ENCODE results near the gene TBXA2R.

The TBXA2R gene

DNA sequence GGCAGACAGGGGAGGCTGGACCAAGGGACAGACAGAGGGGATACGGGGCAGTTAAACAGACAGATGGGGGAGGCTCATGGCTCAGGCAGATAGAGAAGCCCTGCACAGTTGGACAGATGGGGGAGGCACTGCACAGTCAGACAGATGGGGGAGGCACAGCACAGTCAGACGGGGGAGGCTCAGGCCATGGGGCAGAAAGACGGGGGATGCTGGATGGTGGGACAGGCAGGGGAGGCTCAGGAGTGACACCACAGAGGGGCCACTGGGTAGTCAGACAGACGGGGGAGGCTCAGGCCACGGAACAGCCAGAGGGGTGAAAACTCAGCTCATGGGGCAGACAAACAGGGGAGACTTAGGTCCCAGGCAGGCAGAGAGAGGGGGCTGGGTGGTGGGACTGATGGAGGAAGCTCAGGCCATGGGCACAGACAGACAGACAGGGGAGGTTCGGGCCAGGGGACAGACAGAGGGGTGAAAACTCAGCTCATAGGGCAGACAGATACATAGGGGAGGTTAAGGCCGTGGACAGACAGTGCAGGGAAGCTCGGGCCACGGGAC is 50.2 kb downstream of the TBXA2R start:
- peak overlapping the region; percentile 74 for H3K4me3 ChIP-seq (ENCODE audit: low read depth, low read length)
- DNase-seq (ENCODE audit: low read depth): no peak
- no peak for TF ChIP-seq MYC (IDR thresholded peaks at IDR 0.05; ENCODE audit: low read depth, low read length)
- TF ChIP-seq, protein P1, sequence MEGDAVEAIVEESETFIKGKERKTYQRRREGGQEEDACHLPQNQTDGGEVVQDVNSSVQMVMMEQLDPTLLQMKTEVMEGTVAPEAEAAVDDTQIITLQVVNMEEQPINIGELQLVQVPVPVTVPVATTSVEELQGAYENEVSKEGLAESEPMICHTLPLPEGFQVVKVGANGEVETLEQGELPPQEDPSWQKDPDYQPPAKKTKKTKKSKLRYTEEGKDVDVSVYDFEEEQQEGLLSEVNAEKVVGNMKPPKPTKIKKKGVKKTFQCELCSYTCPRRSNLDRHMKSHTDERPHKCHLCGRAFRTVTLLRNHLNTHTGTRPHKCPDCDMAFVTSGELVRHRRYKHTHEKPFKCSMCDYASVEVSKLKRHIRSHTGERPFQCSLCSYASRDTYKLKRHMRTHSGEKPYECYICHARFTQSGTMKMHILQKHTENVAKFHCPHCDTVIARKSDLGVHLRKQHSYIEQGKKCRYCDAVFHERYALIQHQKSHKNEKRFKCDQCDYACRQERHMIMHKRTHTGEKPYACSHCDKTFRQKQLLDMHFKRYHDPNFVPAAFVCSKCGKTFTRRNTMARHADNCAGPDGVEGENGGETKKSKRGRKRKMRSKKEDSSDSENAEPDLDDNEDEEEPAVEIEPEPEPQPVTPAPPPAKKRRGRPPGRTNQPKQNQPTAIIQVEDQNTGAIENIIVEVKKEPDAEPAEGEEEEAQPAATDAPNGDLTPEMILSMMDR (IDR thresholded peaks at IDR 0.05; ENCODE audit: low read depth, low read length): no peak

DNA sequence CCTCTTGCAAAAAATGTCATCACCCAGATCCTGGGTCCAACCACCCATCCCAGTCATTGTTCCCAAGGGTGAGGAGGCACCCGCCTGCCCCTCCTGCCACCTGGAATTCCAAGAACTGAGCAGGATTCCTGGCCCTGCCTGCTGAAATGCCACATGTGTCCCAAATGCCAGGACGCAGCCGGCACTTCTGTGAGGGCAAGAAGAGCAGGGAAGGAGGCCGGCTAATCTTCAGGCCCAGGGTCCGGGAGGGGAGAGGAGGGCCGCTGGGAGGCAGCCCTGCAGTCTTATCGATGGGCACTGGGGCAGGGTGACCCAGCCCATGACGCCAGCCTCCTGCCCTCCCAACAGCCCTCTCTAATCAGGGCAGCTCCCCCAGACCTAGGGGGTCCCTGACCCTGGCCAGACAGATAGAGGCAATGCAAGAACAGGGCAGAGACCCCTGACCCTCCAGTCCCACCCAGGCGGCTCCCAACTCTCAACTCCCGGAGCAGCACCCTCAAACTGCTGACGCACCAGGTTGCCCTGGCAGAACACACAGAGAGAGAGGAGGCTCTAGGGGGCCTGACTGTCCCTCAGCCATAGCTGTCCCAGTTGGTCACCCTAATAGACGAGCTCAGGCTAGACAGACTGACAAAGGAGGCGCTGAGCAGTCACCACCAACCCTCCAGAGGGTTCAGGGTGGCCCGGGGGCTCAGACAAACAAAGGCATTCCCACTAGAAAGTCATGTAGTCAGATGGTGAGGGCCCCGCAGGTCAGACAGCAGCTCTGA is 50.8 kb downstream of the TBXA2R start:
- TF ChIP-seq, protein P2, sequence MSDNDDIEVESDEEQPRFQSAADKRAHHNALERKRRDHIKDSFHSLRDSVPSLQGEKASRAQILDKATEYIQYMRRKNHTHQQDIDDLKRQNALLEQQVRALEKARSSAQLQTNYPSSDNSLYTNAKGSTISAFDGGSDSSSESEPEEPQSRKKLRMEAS (IDR thresholded peaks at IDR 0.05; ENCODE audit: low read depth, low read length): no peak
- TF ChIP-seq POLR2A (IDR thresholded peaks at IDR 0.05; ENCODE audit: extremely low read depth, insufficient read length) (no peak), MYC (IDR thresholded peaks at IDR 0.05; ENCODE audit: low read depth, low read length) (no peak)
- TF ChIP-seq, protein P1 (IDR thresholded peaks at IDR 0.05; ENCODE audit: low read depth, low read length): no peak
- peak overlapping the region; percentile 74 for H3K4me3 ChIP-seq (ENCODE audit: low read depth, low read length)
- no peak for DNase-seq (ENCODE audit: low read depth)

DNA sequence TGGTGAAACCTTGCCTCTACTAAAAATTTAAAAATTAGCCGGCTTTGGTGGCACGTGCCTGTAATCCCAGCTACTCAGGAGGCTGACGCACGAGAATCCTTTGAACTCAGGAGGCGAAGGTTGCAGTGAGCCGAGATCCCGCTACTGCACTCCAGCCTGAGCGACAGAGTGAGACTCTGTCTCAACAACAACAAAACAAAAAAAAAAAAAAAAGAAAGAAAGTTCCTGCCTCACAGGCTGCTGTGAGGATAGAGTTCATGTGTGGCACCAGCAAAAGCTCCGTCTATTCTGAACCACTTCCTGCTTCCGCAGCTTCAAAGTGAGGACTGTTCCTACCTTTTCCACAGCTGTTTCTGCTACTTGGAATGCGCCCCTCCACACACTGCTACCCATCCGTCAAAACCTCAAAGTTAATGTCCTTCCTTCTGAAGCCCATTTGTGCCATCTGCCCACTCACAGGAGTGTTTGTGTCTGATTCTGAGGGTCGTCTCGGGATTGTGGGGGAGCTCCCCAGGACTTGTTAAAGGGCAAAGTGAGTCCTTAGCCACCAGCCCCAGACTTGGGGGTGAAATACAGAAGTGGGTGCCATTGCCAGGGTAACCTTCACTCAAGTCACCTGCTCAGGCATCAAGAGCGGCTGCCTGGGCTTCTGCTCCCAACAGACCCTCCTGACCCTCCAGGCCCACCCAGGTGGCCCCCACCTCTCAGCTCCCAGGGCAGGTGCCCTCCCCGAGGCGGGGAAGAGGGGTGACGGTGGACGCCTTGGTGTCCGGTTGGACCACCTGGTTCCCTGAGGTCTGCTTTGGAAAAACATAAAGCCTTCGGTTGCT is 52.2 kb downstream of the TBXA2R start:
- no peak for DNase-seq (ENCODE audit: low read depth)
- H3K4me3 ChIP-seq (ENCODE audit: low read depth, low read length): no peak overlapping the region
- no peak for TF ChIP-seq MYC (IDR thresholded peaks at IDR 0.05; ENCODE audit: low read depth, low read length)
- no peak for TF ChIP-seq POLR2A (IDR thresholded peaks at IDR 0.05; ENCODE audit: extremely low read depth, insufficient read length)
- TF ChIP-seq, protein P2 (IDR thresholded peaks at IDR 0.05; ENCODE audit: low read depth, low read length): no peak
- TF ChIP-seq, protein P1 (IDR thresholded peaks at IDR 0.05; ENCODE audit: low read depth, low read length): no peak

DNA sequence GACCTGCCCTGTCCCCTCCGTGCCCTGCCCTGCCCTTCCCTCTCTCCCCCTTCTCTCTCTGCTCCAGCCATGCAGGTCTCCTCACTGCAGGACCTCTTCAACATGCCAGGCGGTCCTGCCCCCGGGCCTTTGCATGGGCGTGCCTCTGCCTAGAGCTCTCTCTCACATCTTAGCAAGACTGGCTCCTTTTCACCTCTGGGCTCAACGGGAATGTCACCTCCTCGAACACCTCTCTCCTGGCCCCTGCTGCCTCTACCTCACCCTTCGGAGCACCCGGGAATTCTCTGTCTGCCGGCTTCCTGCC is 54.9 kb downstream of the TBXA2R start:
- no peak overlapping the region for H3K4me3 ChIP-seq (ENCODE audit: low read depth, low read length)
- DNase-seq (ENCODE audit: low read depth): no peak
- TF ChIP-seq, protein P2 (IDR thresholded peaks at IDR 0.05; ENCODE audit: low read depth, low read length): no peak
- TF ChIP-seq POLR2A (IDR thresholded peaks at IDR 0.05; ENCODE audit: extremely low read depth, insufficient read length): no peak
- TF ChIP-seq, protein P1 (IDR thresholded peaks at IDR 0.05; ENCODE audit: low read depth, low read length): no peak
- TF ChIP-seq MYC (IDR thresholded peaks at IDR 0.05; ENCODE audit: low read depth, low read length): no peak

DNA sequence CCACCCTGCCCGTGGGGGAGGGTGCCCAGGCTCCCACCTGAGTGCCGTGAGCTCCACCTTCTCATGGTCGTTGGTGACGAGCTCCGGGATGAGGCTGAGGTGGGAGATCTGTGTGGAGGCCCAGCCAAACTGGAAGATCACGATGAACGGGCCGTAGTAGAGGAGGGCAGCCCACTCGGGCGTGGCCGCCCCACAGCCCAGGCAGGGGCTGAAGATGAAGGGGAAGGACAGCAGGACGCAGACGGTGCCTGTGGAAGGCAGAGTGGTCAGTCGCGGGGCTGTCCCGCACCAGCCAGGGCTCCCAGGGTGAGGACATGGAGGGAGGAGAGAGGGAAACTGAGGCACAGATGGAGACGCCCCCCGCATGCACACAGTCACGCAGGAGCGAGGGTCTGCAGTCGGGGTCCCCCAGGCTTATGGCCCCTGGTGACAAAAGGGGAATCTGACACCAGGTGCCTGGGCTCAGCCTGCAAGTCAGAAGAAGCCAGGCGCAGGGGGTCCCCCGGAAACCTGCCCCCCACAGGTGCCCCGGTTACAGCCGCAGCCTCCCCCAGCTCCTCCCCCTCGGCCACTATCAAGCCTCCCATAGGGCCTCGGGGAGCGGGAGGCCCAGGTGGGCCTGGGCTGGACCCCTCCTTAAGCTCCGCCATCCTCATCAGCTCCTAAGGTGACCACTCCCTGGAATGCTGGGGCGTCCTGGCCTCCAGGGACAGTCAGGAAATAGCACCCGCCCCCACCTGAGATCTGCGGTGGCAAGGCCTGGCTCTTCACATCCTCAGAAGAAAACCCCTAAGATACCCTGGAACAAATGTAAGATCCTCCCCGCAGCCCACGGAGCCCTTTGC is 55.5 kb downstream of the TBXA2R start:
- no peak overlapping the region for H3K4me3 ChIP-seq (ENCODE audit: low read depth, low read length)
- DNase-seq (ENCODE audit: low read depth): no peak
- TF ChIP-seq, protein P2 (IDR thresholded peaks at IDR 0.05; ENCODE audit: low read depth, low read length): no peak
- TF ChIP-seq, protein P1 (IDR thresholded peaks at IDR 0.05; ENCODE audit: low read depth, low read length): no peak
- TF ChIP-seq POLR2A (IDR thresholded peaks at IDR 0.05; ENCODE audit: extremely low read depth, insufficient read length): no peak
- no peak for TF ChIP-seq MYC (IDR thresholded peaks at IDR 0.05; ENCODE audit: low read depth, low read length)

Data from NB4 (cell line).